Smooth muscle cell (in vitro differentiated cells): Measurements from ENCODE around the gene HRNR. TPM values are rescaled to one million over a fixed set of nuclear protein-coding genes. Genes with fewer than 3 reads are reported as not detected.

Experiments used
- DNase-seq: peaks from one replicate; lab custom pipeline; 2025; ENCODE audit not compliant: unreplicated experiment; lab: John Stamatoyannopoulos, UW
- H2AFZ ChIP-seq: fragments of 200-600 bp; sonication (generic); 2 replicates; pipeline ENCODE4 v1.6.0; 2016; ENCODE audit warnings: antibody characterized with exemption, low read depth, mild to moderate bottlenecking
- H3F3A ChIP-seq: fragments of 200-600 bp; sonication (generic); 2 replicates; pipeline ENCODE4 v1.6.0; 2017; ENCODE audit warnings: antibody characterized with exemption, low read depth
- H3K27ac ChIP-seq: fragments of 200-600 bp; sonication (generic); 2 replicates; pipeline ENCODE4 v1.5.1; 2016; ENCODE audit warnings: low read depth, mild to moderate bottlenecking
- H3K27me3 ChIP-seq: fragments of 200-600 bp; sonication (generic); 2 replicates; pipeline ENCODE4 v1.6.1; 2016; ENCODE audit warnings: low read depth, mild to moderate bottlenecking
- H3K36me3 ChIP-seq: fragments of 200-600 bp; sonication (generic); 2 replicates; pipeline ENCODE4 v1.5.1; 2016; ENCODE audit warnings: low read depth
- H3K4me1 ChIP-seq: fragments of 200-600 bp; sonication (generic); 2 replicates; pipeline ENCODE4 v1.5.1; 2016; ENCODE audit warnings: low read depth
- H3K4me2 ChIP-seq: fragments of 200-600 bp; sonication (generic); 2 replicates; pipeline ENCODE4 v1.6.0; 2016; ENCODE audit warnings: mild to moderate bottlenecking
- H3K4me3 ChIP-seq: fragments of 200-600 bp; sonication (generic); 2 replicates; pipeline ENCODE4 v1.5.1; 2016; ENCODE audit warnings: mild to moderate bottlenecking
- H3K79me2 ChIP-seq: fragments of 200-600 bp; sonication (generic); 2 replicates; pipeline ENCODE4 v1.6.0; 2016; ENCODE audit warnings: low read depth, mild to moderate bottlenecking
- H3K9ac ChIP-seq: fragments of 200-600 bp; sonication (generic); 2 replicates; pipeline ENCODE4 v1.6.0; 2016; ENCODE audit warnings: low read depth
- H3K9me3 ChIP-seq: fragments of 200-600 bp; sonication (generic); replicated peaks from 2 replicates; pipeline ENCODE4 v1.5.1; 2016; ENCODE audit warnings: low read depth
- H4K20me1 ChIP-seq: fragments of 200-600 bp; sonication (generic); 2 replicates; pipeline ENCODE4 v1.6.0; 2016; ENCODE audit warnings: low read depth
- WGBS: methylation state at CpG from one replicate; pipeline ENCODE4 v1.1.7; 2016; ENCODE audit warnings: low lambda C conversion rate; 5-methylcytosine and 5-hydroxymethylcytosine counted together
- polyA plus RNA-seq: library from polyadenylated mRNA; unstranded; fragments of >200 nt; fragmentation: Nextera tagmentation; extraction: Ambion mirVana; gene quantifications from 2 replicates; pipeline ENCODE4 v1.2.1, GENCODE V29; 2016
- total RNA-seq: library from RNA; depleted of rRNA; stranded (reverse); fragments of >200 nt; gene quantifications from 2 replicates; pipeline ENCODE4 v1.2.3, GENCODE V29; 2014
- TF ChIP-seq, protein P1 (sequence below): fragments of 200-600 bp; sonication (generic); IDR thresholded peaks from 2 replicates; pipeline ENCODE4 v1.5.1; 2017; ENCODE audit warnings: borderline replicate concordance, mild to moderate bottlenecking, antibody characterized with exemption; ENCODE audit not compliant: insufficient read depth, poor library complexity, severe bottlenecking

The HRNR gene
- total and polyA plus RNA-seq, 2 experiments from 2014 or later: not detected

DNA sequence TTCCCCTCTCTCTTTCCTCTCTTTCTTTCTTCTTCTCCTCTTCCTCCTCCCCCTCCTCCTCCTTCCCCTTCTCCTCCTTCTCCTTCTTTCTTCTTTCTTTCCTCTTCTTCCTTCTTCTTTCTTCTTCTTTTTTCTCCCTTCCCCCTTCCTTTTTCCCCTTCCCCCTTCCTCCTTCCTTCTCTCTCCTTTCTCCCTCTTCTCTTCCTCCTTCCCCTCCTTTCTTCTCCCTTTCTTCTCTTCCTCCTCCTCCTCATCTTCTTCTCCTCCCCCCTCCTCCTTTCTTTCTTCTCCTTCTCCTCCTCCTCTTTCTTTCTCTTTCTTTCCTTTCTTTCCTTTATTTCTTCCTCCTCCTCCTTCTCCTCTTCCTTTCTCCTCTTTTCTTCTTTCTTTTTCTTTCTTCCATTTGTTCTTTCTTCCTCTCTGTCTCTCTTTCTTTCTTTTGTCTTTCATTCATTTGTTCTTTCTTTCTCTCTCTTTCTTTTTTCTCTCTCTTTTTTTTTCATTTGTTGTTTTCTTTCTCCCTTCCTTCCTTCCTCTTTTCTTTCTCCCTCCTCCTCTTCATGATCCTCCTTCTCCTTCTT, 26.5 kb downstream of the HRNR start:
- DNase-seq: no peak
- H3K9me3 ChIP-seq: no peaks in the 10 kb centered on the region
- H3K4me2 ChIP-seq: no peak overlapping the region
- no peak overlapping the region for H3K27ac ChIP-seq
- no peaks in the 10 kb centered on the region for H3K27me3 ChIP-seq
- H3K9ac ChIP-seq: no peak overlapping the region
- H2AFZ ChIP-seq: no peak overlapping the region
- no peaks in the 10 kb centered on the region for H4K20me1 ChIP-seq
- H3K36me3 ChIP-seq: no peaks in the 10 kb centered on the region
- no peaks in the 10 kb centered on the region for H3K79me2 ChIP-seq
- TF ChIP-seq, protein P1, sequence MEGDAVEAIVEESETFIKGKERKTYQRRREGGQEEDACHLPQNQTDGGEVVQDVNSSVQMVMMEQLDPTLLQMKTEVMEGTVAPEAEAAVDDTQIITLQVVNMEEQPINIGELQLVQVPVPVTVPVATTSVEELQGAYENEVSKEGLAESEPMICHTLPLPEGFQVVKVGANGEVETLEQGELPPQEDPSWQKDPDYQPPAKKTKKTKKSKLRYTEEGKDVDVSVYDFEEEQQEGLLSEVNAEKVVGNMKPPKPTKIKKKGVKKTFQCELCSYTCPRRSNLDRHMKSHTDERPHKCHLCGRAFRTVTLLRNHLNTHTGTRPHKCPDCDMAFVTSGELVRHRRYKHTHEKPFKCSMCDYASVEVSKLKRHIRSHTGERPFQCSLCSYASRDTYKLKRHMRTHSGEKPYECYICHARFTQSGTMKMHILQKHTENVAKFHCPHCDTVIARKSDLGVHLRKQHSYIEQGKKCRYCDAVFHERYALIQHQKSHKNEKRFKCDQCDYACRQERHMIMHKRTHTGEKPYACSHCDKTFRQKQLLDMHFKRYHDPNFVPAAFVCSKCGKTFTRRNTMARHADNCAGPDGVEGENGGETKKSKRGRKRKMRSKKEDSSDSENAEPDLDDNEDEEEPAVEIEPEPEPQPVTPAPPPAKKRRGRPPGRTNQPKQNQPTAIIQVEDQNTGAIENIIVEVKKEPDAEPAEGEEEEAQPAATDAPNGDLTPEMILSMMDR: no peak
- H3K4me3 ChIP-seq: no peak overlapping the region
- H3K4me1 ChIP-seq: no peaks in the 10 kb centered on the region
- H3F3A ChIP-seq: no peaks in the 10 kb centered on the region

DNA sequence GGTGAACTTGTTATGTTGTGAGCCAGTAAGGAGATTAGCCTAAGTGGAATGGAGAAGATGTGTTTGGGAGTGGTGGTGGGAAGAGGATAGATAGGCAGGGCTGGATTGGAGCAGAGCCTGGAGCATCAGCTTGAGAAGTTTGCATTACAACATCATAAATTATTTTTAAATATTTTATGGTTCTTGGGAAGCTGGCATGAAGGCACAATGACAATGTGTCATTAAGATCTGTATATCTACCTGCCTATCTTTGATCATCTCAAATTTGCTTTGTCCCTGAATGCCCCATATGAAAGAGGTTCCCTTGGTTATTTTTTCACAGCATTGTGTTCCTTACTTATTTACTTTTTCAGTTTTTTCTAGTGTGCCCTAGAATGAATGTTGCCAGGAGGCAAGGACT, 32.3 kb downstream of the HRNR start:
- H3K36me3 ChIP-seq: no peaks in the 10 kb centered on the region
- DNase-seq: no peak
- H3K79me2 ChIP-seq: no peaks in the 10 kb centered on the region
- no peak overlapping the region for H3K4me3 ChIP-seq
- H3K9ac ChIP-seq: no peak overlapping the region
- no peaks in the 10 kb centered on the region for H3K4me1 ChIP-seq
- no peak overlapping the region for H3K27ac ChIP-seq
- H3K27me3 ChIP-seq: no peaks in the 10 kb centered on the region
- H3K9me3 ChIP-seq: no peaks in the 10 kb centered on the region
- H3F3A ChIP-seq: no peaks in the 10 kb centered on the region
- H4K20me1 ChIP-seq: no peaks in the 10 kb centered on the region
- no peak overlapping the region for H3K4me2 ChIP-seq
- no peak overlapping the region for H2AFZ ChIP-seq
- TF ChIP-seq, protein P1: no peak

DNA sequence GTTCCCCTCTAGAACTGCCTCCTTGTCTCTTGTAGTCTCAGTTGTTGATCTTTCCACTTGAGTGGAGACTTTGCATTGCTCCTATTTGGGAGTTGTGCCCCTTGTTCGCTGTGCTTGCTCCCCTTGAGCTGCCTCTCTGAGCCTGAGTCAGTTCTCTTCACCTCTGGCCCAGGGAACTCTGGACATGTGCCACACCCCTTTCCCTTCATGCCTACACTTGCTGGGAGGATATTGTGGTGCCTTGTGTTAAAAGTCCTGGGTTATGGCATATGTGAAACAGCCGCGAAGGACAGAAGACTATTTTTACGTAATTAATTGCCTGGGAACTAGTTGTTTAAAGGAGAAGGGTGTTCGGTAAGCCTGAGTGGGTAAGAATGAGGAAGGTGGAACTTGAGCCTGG, 32.7 kb downstream of the HRNR start:
- Histone ChIP-seq H3K27ac (no peak overlapping the region), H2AFZ (no peak overlapping the region), H3F3A (no peaks in the 10 kb centered on the region), H3K4me2 (no peak overlapping the region), H4K20me1 (no peaks in the 10 kb centered on the region), H3K79me2 (no peaks in the 10 kb centered on the region), H3K36me3 (no peaks in the 10 kb centered on the region), H3K9ac (no peak overlapping the region), H3K9me3 (no peaks in the 10 kb centered on the region), H3K4me3 (no peak overlapping the region), H3K4me1 (no peaks in the 10 kb centered on the region), H3K27me3 (no peaks in the 10 kb centered on the region)
- DNase-seq: no peak
- TF ChIP-seq, protein P1: no peak
- WGBS: 57% methylated on average over 5 of the region's 5 CpGs

DNA sequence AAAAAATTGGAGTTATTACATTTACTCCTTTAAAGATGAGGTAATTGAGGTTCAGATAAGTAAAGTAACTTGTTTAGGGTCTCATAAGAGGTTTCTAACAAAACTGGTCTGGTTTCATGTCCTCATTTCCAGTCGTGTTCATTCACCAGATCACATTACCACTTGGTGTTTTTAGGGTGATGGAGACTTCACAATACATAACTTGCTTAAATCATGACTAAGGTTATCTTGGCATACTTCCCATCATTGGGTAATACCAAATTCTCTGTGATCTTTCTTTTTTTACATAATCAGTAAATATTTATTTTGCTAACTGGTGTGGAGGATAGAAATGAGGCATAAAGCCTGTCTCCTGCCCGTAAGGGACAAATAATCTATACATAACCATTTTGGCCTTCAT, 33.4 kb downstream of the HRNR start:
- TF ChIP-seq, protein P1: no peak
- Histone ChIP-seq H3K27ac (no peak overlapping the region), H3K4me2 (no peak overlapping the region), H3K79me2 (no peaks in the 10 kb centered on the region), H2AFZ (no peak overlapping the region), H3F3A (no peaks in the 10 kb centered on the region), H3K9me3 (no peaks in the 10 kb centered on the region), H3K36me3 (no peaks in the 10 kb centered on the region), H3K4me1 (no peaks in the 10 kb centered on the region), H3K27me3 (no peaks in the 10 kb centered on the region), H4K20me1 (no peaks in the 10 kb centered on the region), H3K9ac (no peak overlapping the region), H3K4me3 (no peak overlapping the region)
- WGBS: 48% methylated on average over 2 of the region's 2 CpGs
- DNase-seq: no peak
